ENCODE data around the gene SLC27A4. TPM values are rescaled to one million over a fixed set of nuclear protein-coding genes. Genes with fewer than 3 reads are reported as not detected.

SLC27A4 gene
- total and polyA plus RNA-seq, 2 donors (not counting 1 experiment from before 2014, with no cell fraction given) = 10.0 to 12.9 TPM

DNA sequence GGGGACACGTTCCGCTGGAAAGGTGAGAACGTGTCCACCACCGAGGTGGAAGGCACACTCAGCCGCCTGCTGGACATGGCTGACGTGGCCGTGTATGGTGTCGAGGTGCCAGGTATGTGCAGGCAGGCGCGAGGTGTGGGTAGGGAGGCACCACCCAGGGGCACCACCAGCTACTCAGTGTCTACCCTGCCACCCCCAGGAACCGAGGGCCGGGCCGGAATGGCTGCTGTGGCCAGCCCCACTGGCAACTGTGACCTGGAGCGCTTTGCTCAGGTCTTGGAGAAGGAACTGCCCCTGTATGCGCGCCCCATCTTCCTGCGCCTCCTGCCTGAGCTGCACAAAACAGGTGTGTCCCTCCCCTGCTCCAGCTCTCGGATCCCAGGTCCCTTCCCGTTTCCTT is 15.1 kb downstream of the SLC27A4 start:
- CTCF ChIA-PET = interaction anchor here (0.9 kb wide), 1 partner anchor 61 kb away, joined by 3 read pairs; no protein-coding TSS in a partner anchor
- Histone ChIP-seq H3K4me2 (replicated peaks; ENCODE audit: low read depth, low read length, poor library complexity, severe bottlenecking) (no peak overlapping the region), H4K20me1 (ENCODE audit: control insufficient read depth, insufficient read depth, low read length, poor library complexity, severe bottlenecking) (no peaks in the 10 kb centered on the region), H3K79me2 (ENCODE audit: control insufficient read depth, insufficient read depth, low read length) (no peaks in the 10 kb centered on the region), H3K36me3 (replicated peaks in 1 of 2; ENCODE audit: control extremely low read depth in 1 of 2, control insufficient read depth in 1 of 2, extremely low read depth in 1 of 2, insufficient read depth in 2 of 2, low read length in 1 of 2) (peaks cover 0 to 13% of the 10 kb centered on the region in 2 experiments), H3K4me3 (ENCODE audit: control extremely low read depth in 1 of 5, extremely low read depth in 1 of 5, insufficient read depth in 1 of 5, low read depth in 2 of 5, low read length in 4 of 5) (no peak overlapping the region), H3K9ac (ENCODE audit: low read length) (no peak overlapping the region), H3K27ac (ENCODE audit: low read length in 2 of 2) (no peak overlapping the region), H3K9me3 (ENCODE audit: control extremely low read depth in 1 of 3, control insufficient read depth in 2 of 3, insufficient read depth in 1 of 3, low read length in 2 of 3) (no peaks in the 10 kb centered on the region), H3K4me1 (ENCODE audit: control insufficient read depth in 2 of 2, insufficient read depth in 2 of 2, low read length in 2 of 2) (no peaks in the 10 kb centered on the region), H2AFZ (ENCODE audit: insufficient read depth, low read depth, low read length, poor library complexity, severe bottlenecking) (no peak overlapping the region), H3K27me3 (replicated peaks in 1 of 4; ENCODE audit: control extremely low read depth in 1 of 4, control insufficient read depth in 3 of 4, insufficient read depth in 4 of 4, low read length in 3 of 4) (no peaks in the 10 kb centered on the region)
- Mint-ChIP-seq H3K27me3 (no peaks in the 10 kb centered on the region), H3K9me3 (ENCODE audit: insufficient read depth) (no peaks in the 10 kb centered on the region), H3K27ac (no peak overlapping the region), H3K4me3 (no peak overlapping the region), H3K4me1 (no peaks in the 10 kb centered on the region)
- 96% methylated on average over 19 of the region's 19 CpGs for WGBS (ENCODE audit: insufficient coverage)
- no peak for DNase-seq
- intact Hi-C loops (cut with micrococcal nuclease) = no loop called here
- TF ChIP-seq CTCF (IDR thresholded peaks at IDR 0.05) = no peak
- no peak for TF ChIP-seq EZH2 (IDR thresholded peaks at IDR 0.05; ENCODE audit: borderline replicate concordance, insufficient read depth, low read depth, low read length, poor library complexity, severe bottlenecking)
- ATAC-seq (ENCODE audit: low read depth) = no peak
- POLR2A ChIA-PET = no interaction called here

DNA sequence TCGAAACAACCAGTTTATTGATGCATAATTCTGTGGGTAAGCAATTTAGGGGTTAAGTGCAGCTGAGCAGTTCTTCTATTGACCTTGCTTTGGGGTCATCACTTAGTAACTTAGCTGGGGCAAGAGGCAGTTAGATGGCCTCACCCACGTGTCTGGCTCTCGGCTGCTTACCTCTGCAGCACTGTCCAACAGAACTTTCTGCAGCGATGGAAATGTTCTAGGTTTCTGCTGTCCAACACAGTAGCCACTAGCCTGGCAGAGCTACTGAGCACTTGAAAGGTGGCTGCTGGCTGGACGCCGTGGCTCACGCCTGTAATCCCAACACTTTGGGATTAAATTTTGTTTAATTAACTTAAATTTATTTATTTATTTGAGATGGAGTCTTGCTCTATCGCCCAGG is 17.8 kb downstream of the SLC27A4 start:
- intact Hi-C loops (cut with micrococcal nuclease) = no loop called here
- ATAC-seq (ENCODE audit: low read depth) = no peak
- no peak overlapping the region for H3K4me3 Mint-ChIP-seq
- H3K27ac ChIP-seq (ENCODE audit: low read length in 2 of 2) = no peak overlapping the region
- H3K27me3 ChIP-seq (replicated peaks in 1 of 4; ENCODE audit: control extremely low read depth in 1 of 4, control insufficient read depth in 3 of 4, insufficient read depth in 4 of 4, low read length in 3 of 4) = no peaks in the 10 kb centered on the region
- H3K4me3 ChIP-seq (ENCODE audit: control extremely low read depth in 1 of 5, extremely low read depth in 1 of 5, insufficient read depth in 1 of 5, low read depth in 2 of 5, low read length in 4 of 5) = no peak overlapping the region
- no peak overlapping the region for H3K27ac Mint-ChIP-seq
- no peak overlapping the region for H3K4me2 ChIP-seq (replicated peaks; ENCODE audit: low read depth, low read length, poor library complexity, severe bottlenecking)
- H3K4me1 ChIP-seq (ENCODE audit: control insufficient read depth in 2 of 2, insufficient read depth in 2 of 2, low read length in 2 of 2) = peaks cover 0 to 9% of the 10 kb centered on the region in 2 donors
- ChIA-PET CTCF (interaction anchor here (1.2 kb wide), 1 partner anchor 17 kb away, joined by 3 read pairs; no protein-coding TSS in a partner anchor), POLR2A (no interaction called here)
- no peak overlapping the region for H3K9ac ChIP-seq (ENCODE audit: low read length)
- no peaks in the 10 kb centered on the region for H3K79me2 ChIP-seq (ENCODE audit: control insufficient read depth, insufficient read depth, low read length)
- peaks cover 0 to 11% of the 10 kb centered on the region in 2 experiments for H3K36me3 ChIP-seq (replicated peaks in 1 of 2; ENCODE audit: control extremely low read depth in 1 of 2, control insufficient read depth in 1 of 2, extremely low read depth in 1 of 2, insufficient read depth in 2 of 2, low read length in 1 of 2)
- H3K4me1 Mint-ChIP-seq = peaks cover 4% of the 10 kb centered on the region
- H3K9me3 Mint-ChIP-seq (ENCODE audit: insufficient read depth) = no peaks in the 10 kb centered on the region
- no peak overlapping the region for H2AFZ ChIP-seq (ENCODE audit: insufficient read depth, low read depth, low read length, poor library complexity, severe bottlenecking)
- H4K20me1 ChIP-seq (ENCODE audit: control insufficient read depth, insufficient read depth, low read length, poor library complexity, severe bottlenecking) = no peaks in the 10 kb centered on the region
- DNase-seq = no peak
- TF ChIP-seq CTCF (IDR thresholded peaks at IDR 0.05) = no peak
- no peak for TF ChIP-seq EZH2 (IDR thresholded peaks at IDR 0.05; ENCODE audit: borderline replicate concordance, insufficient read depth, low read depth, low read length, poor library complexity, severe bottlenecking)
- no peaks in the 10 kb centered on the region for H3K27me3 Mint-ChIP-seq
- WGBS (ENCODE audit: insufficient coverage) = 95% methylated on average over 4 of the region's 8 CpGs
- no peaks in the 10 kb centered on the region for H3K9me3 ChIP-seq (ENCODE audit: control extremely low read depth in 1 of 3, control insufficient read depth in 2 of 3, insufficient read depth in 1 of 3, low read length in 2 of 3)
